HG02884 (cell line): Measurements from ENCODE around the gene GPR18.
"Not testable (repeated sequence)": the region's sequence is repeated elsewhere in the genome, so short reads cannot be mapped to it uniquely, and the experiment has no call there.

Experiments used
- ATAC-seq: cut with Tn5 transposase; IDR thresholded peaks from one replicate; pipeline ENCODE4 v1.9.1; 2021; ENCODE audit warnings: mild to moderate bottlenecking, moderate library complexity; ENCODE audit not compliant: unreplicated experiment

The GPR18 gene

GRCh38 chr13:99211421-99212035 is 46.7 kb downstream of the GPR18 start:
- ATAC-seq, result no peak

GRCh38 chr13:99210627-99211026 is 47.6 kb downstream of the GPR18 start:
- not testable (repeated sequence) for ATAC-seq

- ATAC-seq, result no peak
Measured at GRCh38 chr13:99208845-99209527, 49.2 kb downstream of the GPR18 start.

- no peak for ATAC-seq
Measured at GRCh38 chr13:99208185-99208584, 50.0 kb downstream of the GPR18 start.

GRCh38 chr13:99207511-99207910 is 50.7 kb downstream of the GPR18 start:
- ATAC-seq, result no peak

GRCh38 chr13:99206873-99207272 is 51.3 kb downstream of the GPR18 start:
- ATAC-seq, result no peak

- no peak for ATAC-seq
Measured at GRCh38 chr13:99206226-99206625, 52.0 kb downstream of the GPR18 start.

GRCh38 chr13:99205621-99206220 is 52.5 kb downstream of the GPR18 start:
- no peak for ATAC-seq
